A673 (cell line): ENCODE data around the gene HNMT.

ENCODE experiments used
- EZH2 ChIP-seq: fragments of 200-600 bp; sonication (generic); IDR thresholded peaks from 2 replicates; pipeline ENCODE4 v1.6.1; 2017; ENCODE audit warnings: borderline replicate concordance, low read depth, mild to moderate bottlenecking, mixed read lengths, antibody characterized with exemption, low read length; ENCODE audit not compliant: poor library complexity, severe bottlenecking
- TF ChIP-seq, protein P1 (sequence below): fragments of 300-800, 200-600 bp; sonication (generic); conservative IDR thresholded peaks from 2 replicates; pipeline ENCODE4 v1.5.1; 2017; ENCODE audit warnings: low read depth, mild to moderate bottlenecking, antibody characterized with exemption, low read length, moderate library complexity, mixed read lengths

DNA sequence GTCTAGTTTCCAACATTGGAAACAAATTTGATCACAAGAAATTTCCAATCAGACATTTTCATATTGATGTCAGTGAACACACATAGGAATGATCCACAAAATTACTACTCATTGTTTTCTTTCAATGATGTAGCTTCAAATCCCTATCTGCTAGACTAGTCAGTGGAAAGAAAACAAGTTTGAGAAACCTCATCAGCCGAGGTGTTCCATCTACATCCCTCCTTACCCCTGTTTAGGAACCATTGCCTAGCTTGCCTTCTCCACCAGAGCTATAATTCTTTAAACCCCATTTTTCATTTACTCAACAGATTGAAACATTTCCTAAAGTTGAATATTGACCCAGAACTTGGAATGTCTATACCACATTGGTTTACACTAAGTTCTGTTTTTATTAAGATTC lies 45.3 kb downstream of the HNMT start:
- TF ChIP-seq EZH2, result no peak
- TF ChIP-seq, protein P1, sequence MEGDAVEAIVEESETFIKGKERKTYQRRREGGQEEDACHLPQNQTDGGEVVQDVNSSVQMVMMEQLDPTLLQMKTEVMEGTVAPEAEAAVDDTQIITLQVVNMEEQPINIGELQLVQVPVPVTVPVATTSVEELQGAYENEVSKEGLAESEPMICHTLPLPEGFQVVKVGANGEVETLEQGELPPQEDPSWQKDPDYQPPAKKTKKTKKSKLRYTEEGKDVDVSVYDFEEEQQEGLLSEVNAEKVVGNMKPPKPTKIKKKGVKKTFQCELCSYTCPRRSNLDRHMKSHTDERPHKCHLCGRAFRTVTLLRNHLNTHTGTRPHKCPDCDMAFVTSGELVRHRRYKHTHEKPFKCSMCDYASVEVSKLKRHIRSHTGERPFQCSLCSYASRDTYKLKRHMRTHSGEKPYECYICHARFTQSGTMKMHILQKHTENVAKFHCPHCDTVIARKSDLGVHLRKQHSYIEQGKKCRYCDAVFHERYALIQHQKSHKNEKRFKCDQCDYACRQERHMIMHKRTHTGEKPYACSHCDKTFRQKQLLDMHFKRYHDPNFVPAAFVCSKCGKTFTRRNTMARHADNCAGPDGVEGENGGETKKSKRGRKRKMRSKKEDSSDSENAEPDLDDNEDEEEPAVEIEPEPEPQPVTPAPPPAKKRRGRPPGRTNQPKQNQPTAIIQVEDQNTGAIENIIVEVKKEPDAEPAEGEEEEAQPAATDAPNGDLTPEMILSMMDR, result no peak
